Caco-2 (cell line): Measurements from ENCODE around the gene RAB27B. TPM values are rescaled to one million over a fixed set of nuclear protein-coding genes. Genes with fewer than 3 reads are reported as not detected.

ENCODE experiments used
- BruUV-seq: library from RNA; stranded (reverse); fragments of 400-500 nt; replicated peaks from 2 replicates; lab custom pipeline; 2021; lab: Mats Ljungman, UMichigan
- CTCF ChIA-PET: fragments of 300-600 bp; sonication (Branson Sonifier 250); formaldehyde crosslinking; loops from one replicate; lab custom pipeline; 2022; ENCODE audit warnings: antibody characterized with exemption; lab: Charles Lee
- POLR2A ChIA-PET: fragments of 300-600 bp; sonication (Branson Sonifier 250); formaldehyde crosslinking; loops from one replicate; lab custom pipeline; 2022; ENCODE audit warnings: antibody characterized with exemption; lab: Charles Lee
- DNase-seq, 2 experiments: peaks; one replicate each; pipeline versions ENCODE4 v3.0.0 to v3.0.0-alpha.2; 2020 to 2022
- H3K27me3 ChIP-seq: replicated peaks from 2 replicates; pipeline ENCODE4 v1.6.0; 2011; ENCODE audit warnings: low read length; ENCODE audit not compliant: control insufficient read depth, insufficient read depth
- H3K36me3 ChIP-seq: 2 replicates; pipeline ENCODE4 v1.5.1; 2011; ENCODE audit warnings: low read length; ENCODE audit not compliant: control insufficient read depth, insufficient read depth
- H3K4me1 ChIP-seq: fragments of 250-450 bp; sonication (Bioruptor Pico); 2 replicates; pipeline ENCODE4 v1.5.1; 2020; ENCODE audit warnings: mild to moderate bottlenecking
- H3K4me3 ChIP-seq: 2 replicates; pipeline ENCODE4 v1.5.1; 2011; ENCODE audit warnings: low read depth, mild to moderate bottlenecking, control low read depth, low read length
- H3K9me3 ChIP-seq: fragments of 250-450 bp; sonication (Bioruptor Pico); 2 replicates; pipeline ENCODE4 v1.5.1; 2020; ENCODE audit warnings: mild to moderate bottlenecking, moderate library complexity
- H3K27ac Mint-ChIP-seq: one replicate; pipeline ENCODE4 v1.8.0; 2022; ENCODE audit warnings: mixed read lengths; ENCODE audit not compliant: unreplicated experiment
- H3K27me3 Mint-ChIP-seq: one replicate; pipeline ENCODE4 v1.8.0; 2022; ENCODE audit warnings: mixed read lengths; ENCODE audit not compliant: insufficient read depth, unreplicated experiment
- H3K36me3 Mint-ChIP-seq: one replicate; pipeline ENCODE4 v1.8.0; 2022; ENCODE audit warnings: mild to moderate bottlenecking, mixed read lengths; ENCODE audit not compliant: insufficient read depth, unreplicated experiment
- H3K4me1 Mint-ChIP-seq: one replicate; pipeline ENCODE4 v1.8.0; 2022; ENCODE audit warnings: low read depth, mixed read lengths; ENCODE audit not compliant: unreplicated experiment
- H3K4me3 Mint-ChIP-seq: one replicate; pipeline ENCODE4 v1.8.0; 2022; ENCODE audit warnings: mild to moderate bottlenecking, moderate library complexity, mixed read lengths; ENCODE audit not compliant: unreplicated experiment
- H3K9me3 Mint-ChIP-seq: one replicate; pipeline ENCODE4 v1.8.0; 2022; ENCODE audit warnings: mixed read lengths; ENCODE audit not compliant: unreplicated experiment
- CTCF ChIP-seq, 2 experiments: fragments of 200-600 bp in 1 of 2; IDR thresholded peaks; 1 replicate in 1 of 2; 2 replicates in 1 of 2; pipeline versions ENCODE4 v1.5.1 to v1.8.0; 2011 to 2022; ENCODE audit warnings: antibody characterized with exemption in 1 of 2, control low read depth in 1 of 2, inconsistent platforms in 1 of 2, low read depth in 1 of 2, low read length in 1 of 2, mild to moderate bottlenecking in 1 of 2, moderate library complexity in 1 of 2; ENCODE audit not compliant: insufficient read depth in 1 of 2, severe bottlenecking in 1 of 2, unreplicated experiment in 1 of 2
- intact Hi-C: fragments of 100-400 bp; cut with micrococcal nuclease; formaldehyde crosslinking; loops from one replicate; pipeline ENCODE4 v1.10.0; 2022; ENCODE audit not compliant: unreplicated experiment
- total RNA-seq: library from RNA; stranded (reverse); gene quantifications from 2 replicates; pipeline ENCODE4 v1.2.3, GENCODE V29; 2022

RAB27B gene
- total RNA-seq, 1 experiment from 2014 or later = 0.32 TPM

GRCh38 chr18:54904581-54904980 lies 76.3 kb downstream of the RAB27B start:
- no peak overlapping the region for H3K27ac Mint-ChIP-seq
- no peaks in the 10 kb centered on the region for H3K9me3 ChIP-seq
- no peaks in the 10 kb centered on the region for H3K27me3 ChIP-seq
- ChIA-PET CTCF (no interaction called here), POLR2A (no interaction called here)
- H3K4me1 Mint-ChIP-seq = no peaks in the 10 kb centered on the region
- H3K4me1 ChIP-seq = no peaks in the 10 kb centered on the region
- no peaks in the 10 kb centered on the region for H3K27me3 Mint-ChIP-seq
- H3K4me3 ChIP-seq = no peak overlapping the region
- no peak for DNase-seq
- TF ChIP-seq CTCF (IDR thresholded peaks at IDR 0.05; ENCODE audit: insufficient read depth in 1 of 2, low read depth in 1 of 2, low read length in 1 of 2, severe bottlenecking in 1 of 2, unreplicated experiment in 1 of 2) = no peak
- BruUV-seq = no TSS peak
- no peaks in the 10 kb centered on the region for H3K9me3 Mint-ChIP-seq
- no peak overlapping the region for H3K4me3 Mint-ChIP-seq
- no peaks in the 10 kb centered on the region for H3K36me3 Mint-ChIP-seq
- intact Hi-C loops = no loop called here
- H3K36me3 ChIP-seq = no peaks in the 10 kb centered on the region

- H3K4me3 Mint-ChIP-seq = no peak overlapping the region
These were observed 77.4 kb downstream of the RAB27B start for GRCh38 chr18:54905629-54906028.

GRCh38 chr18:54906331-54907185 lies 78.3 kb downstream of the RAB27B start:
- POLR2A ChIA-PET = no interaction called here
- no peaks in the 10 kb centered on the region for H3K36me3 Mint-ChIP-seq

More at GRCh38 chr18:54905629-54906028, 77.4 kb downstream of the RAB27B start:
- ChIA-PET CTCF (no interaction called here), POLR2A (no interaction called here)
- BruUV-seq = no TSS peak
- Histone ChIP-seq H3K9me3 (no peaks in the 10 kb centered on the region), H3K27me3 (no peaks in the 10 kb centered on the region), H3K4me3 (no peak overlapping the region), H3K36me3 (no peaks in the 10 kb centered on the region), H3K4me1 (no peaks in the 10 kb centered on the region)
- H3K27ac Mint-ChIP-seq = no peak overlapping the region
- H3K27me3 Mint-ChIP-seq = no peaks in the 10 kb centered on the region
- H3K9me3 Mint-ChIP-seq = no peaks in the 10 kb centered on the region
- DNase-seq = no peak
- no peaks in the 10 kb centered on the region for H3K4me1 Mint-ChIP-seq
- H3K36me3 Mint-ChIP-seq = no peaks in the 10 kb centered on the region
- intact Hi-C loops = no loop called here
- no peak for TF ChIP-seq CTCF (IDR thresholded peaks at IDR 0.05; ENCODE audit: insufficient read depth in 1 of 2, low read depth in 1 of 2, low read length in 1 of 2, severe bottlenecking in 1 of 2, unreplicated experiment in 1 of 2)

More at GRCh38 chr18:54906331-54907185, 78.3 kb downstream of the RAB27B start:
- H3K27me3 ChIP-seq = no peaks in the 10 kb centered on the region
- no peak for TF ChIP-seq CTCF (IDR thresholded peaks at IDR 0.05; ENCODE audit: insufficient read depth in 1 of 2, low read depth in 1 of 2, low read length in 1 of 2, severe bottlenecking in 1 of 2, unreplicated experiment in 1 of 2)
- Mint-ChIP-seq H3K4me3 (no peak overlapping the region), H3K4me1 (no peaks in the 10 kb centered on the region), H3K9me3 (no peaks in the 10 kb centered on the region), H3K27me3 (no peaks in the 10 kb centered on the region), H3K27ac (no peak overlapping the region)
- no peaks in the 10 kb centered on the region for H3K4me1 ChIP-seq
- CTCF ChIA-PET = no interaction called here
- no peak for DNase-seq
- BruUV-seq = no TSS peak
- H3K9me3 ChIP-seq = no peaks in the 10 kb centered on the region
- H3K36me3 ChIP-seq = no peaks in the 10 kb centered on the region
- intact Hi-C loops = no loop called here
- H3K4me3 ChIP-seq = no peak overlapping the region
